Sciatic nerve (tissue), 2 donors: ENCODE measurements around the gene TEKT1. TPM values are rescaled to one million over a fixed set of nuclear protein-coding genes. Genes with fewer than 3 reads are reported as not detected.
"Not testable (repeated sequence)": the region's sequence is repeated elsewhere in the genome, so short reads cannot be mapped to it uniquely, and the experiment has no call there.

Source experiments
- ATAC-seq: fragments of 200-7000 bp; cut with Tn5 transposase; one replicate; pipeline ENCODE4 v1.9.1; 2020; ENCODE audit warnings: mild to moderate bottlenecking, moderate library complexity
- DNase-seq: peaks from one replicate; pipeline ENCODE4 v3.0.0-alpha.2; 2020; ENCODE audit warnings: low spot score
- intact Hi-C: fragments of 100-400 bp; cut with DNase I; formaldehyde crosslinking; loops from one replicate; pipeline ENCODE4 v1.14.2; 2022
- total RNA-seq: library from RNA; stranded (reverse); fragmentation: NEBNext Ultra II Directional; extraction: Animal tissue kit (Norgen Biotek cat#: 25700); gene quantifications from one replicate; pipeline ENCODE4 v1.2.1, GENCODE V29; 2021
- donor health status: DM: no; HTN: no; CAD: no.
- donor health status: DM: no; HTN: no; CAD: no.

The TEKT1 gene
- total RNA-seq, 1 donor from 2014 or later: 0.89 TPM

DNA sequence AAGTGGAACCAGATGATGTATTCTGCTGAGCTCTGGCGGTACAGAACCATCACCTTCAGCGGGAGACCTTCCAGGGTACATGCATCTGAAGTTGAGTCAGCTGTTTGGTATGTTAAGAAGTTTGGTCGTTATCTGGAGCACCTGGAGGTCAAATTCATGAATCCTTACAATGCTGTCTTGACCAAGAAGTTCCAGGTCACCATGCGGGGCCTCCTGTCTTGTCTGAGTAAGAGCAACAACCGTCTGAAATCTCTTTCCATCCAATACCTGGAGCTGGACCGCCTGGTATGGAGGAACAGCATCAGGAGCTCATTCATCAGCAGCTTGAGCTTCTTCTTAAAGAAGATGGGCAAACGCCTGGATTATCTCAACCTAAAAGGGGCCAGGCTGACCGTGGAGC is 51.5 kb downstream of the TEKT1 start:
- ATAC-seq: no peak
- DNase-seq: no peak

DNA sequence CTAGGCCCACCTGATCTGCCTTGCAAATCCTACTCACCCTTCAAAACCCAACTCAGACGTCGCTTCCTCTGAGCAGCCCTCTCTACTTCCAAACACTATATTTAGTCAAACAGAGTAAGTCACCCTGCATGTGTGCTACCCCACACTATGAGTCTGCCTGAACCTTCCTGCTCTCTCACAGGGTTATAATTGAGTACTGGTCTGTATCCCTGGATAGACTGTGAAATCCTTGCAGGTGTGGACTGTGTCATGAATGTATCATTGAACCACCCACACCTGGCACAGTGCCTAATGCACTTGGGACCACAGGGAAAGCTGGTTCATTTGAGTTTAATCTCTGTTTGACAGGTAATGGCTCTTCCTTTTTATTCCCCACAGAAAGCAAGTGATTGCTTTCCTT is 52.1 kb downstream of the TEKT1 start:
- DNase-seq: no peak
- intact Hi-C loops: no loop called here
- no peak for ATAC-seq

More for the DNA sequence above, 51.5 kb downstream of the TEKT1 start:
- intact Hi-C loops: no loop called here

DNA sequence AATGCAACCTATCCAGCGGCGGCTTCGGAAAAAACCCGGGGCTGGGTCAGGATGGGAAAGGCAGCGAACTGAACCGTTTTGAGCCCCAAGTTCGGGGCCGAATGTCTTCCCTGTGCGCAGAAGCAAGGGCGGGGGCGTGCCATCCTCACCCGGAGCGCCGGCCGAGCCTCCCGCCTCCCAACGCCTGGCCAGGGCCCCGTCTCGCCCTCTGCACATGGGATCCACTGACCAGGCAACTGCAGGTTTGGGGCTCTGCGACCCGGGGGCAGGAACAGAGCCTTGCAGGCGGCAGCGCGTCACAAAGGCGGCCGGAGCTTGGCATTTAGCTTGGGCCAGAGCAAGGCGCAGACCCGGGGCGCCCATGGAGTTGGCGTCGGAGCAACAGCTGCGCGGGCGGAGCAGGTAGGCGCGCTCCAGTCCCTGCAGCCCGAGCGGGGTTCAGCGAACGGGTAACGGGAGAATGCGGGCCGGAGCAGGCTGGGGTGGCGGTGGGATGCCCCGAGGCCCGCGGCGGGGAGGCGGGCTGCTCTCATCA is 55.6 kb downstream of the TEKT1 start, which contains the start of gene FBXO39:
TSS of gene FBXO39 (plus strand) at position 345 of the 535 bp plus-strand sequence. CDS start 3,654 bp downstream, outside the sequence.
- ATAC-seq: peak; percentile 28
- intact Hi-C loops: no loop called here
- no peak for DNase-seq

DNA sequence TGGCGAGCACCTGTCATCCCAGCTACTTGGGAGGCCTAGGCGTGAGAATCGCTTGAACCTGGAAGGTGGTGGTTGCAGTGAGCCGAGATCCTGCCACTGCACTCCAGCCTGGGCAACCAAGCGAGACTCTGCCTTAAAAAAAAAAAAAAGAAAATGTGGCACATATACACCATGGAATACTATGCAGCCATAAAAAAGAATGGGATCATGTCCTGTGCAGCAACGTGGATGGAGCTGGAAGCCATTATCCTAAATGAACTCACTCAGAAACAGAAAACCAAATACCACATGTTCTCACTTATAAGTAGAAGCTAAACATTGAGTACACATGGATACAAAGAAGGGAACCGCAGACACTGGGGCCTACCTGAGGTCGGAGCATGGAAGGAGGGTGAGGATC is 56.6 kb downstream of the TEKT1 start:
- ATAC-seq, DNase-seq, intact Hi-C loops: not testable (repeated sequence)

DNA sequence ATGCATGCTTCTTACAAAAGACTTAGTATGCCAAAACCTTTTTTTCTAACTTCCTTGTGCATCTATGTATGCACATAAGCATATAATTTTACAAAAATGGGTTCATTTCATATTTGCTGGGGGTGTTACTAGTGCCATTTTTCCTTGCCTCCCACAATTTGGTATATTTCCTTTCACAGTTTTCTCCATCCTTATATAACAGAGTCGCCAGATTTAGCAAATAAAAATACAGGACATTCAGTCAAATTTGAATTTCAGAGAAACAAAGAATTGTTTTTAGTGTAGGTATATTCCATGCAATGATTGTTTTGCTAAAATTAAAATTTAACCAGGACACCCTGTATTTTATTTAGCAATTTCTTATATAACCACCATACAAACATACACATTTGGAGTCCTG is 59.5 kb downstream of the TEKT1 start:
- intact Hi-C loops: no loop called here
- ATAC-seq (no peak), DNase-seq (no peak)

DNA sequence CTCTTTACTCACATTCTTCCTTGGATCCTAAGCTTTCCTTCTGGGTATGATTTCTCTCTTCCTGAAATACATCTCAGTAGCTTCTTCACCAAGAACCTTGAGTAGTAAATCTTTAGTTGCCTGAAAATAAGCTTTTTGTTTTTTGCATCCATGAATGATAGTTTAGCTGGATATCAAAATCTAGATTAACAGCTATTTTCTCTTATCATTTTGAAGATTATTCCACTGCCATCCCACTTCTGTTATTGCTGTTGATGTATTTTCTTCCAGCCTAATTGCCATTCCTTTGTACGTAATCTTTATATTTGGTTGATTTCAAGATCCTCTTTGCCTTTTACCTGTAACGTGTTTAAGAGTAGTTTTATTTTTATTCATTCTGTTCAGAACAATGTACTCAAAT is 63.1 kb downstream of the TEKT1 start:
- intact Hi-C loops: no loop called here
- DNase-seq (no peak), ATAC-seq (no peak)

DNA sequence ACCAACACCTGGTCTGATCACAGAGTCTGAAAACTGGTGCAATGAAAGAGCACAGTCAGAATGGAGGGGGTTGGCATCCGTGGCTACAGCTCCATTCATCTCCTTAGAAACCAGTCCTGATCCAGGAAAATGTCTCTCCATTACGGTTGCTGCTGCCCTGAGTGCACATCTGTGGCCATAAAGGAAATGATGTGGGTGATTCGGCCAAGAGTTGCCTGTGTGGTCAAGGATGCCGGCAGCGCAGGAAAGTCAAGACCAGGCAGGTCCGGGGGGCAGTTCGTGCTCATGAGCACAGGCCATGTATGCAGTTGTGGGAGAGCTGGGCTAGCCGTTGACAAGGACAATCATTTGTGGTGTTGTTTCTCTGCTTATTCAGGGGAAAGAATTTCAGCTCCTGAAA is 69.8 kb downstream of the TEKT1 start:
- intact Hi-C loops: no loop called here
- no peak for ATAC-seq
- DNase-seq: no peak

DNA sequence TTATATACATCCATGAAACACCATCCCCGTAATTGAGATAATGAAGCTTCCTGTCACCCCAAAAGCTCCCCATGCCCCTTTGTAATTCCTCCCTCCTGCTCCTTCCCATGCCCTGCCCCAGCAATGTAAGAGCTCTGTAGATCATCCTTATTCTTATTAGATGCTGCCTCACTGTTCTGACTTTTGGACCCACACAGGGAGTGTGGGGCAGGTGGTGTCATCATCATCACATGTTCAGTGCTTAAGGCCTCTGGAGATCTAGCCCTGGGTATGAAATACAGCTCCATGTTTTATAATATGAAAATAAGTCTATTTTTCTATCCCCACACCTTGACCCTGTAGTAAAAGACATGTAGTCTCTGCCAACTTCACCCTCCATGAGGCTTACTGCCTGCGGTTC is 73.8 kb downstream of the TEKT1 start:
- ATAC-seq: no peak
- no peak for DNase-seq
- intact Hi-C loops: no loop called here

DNA sequence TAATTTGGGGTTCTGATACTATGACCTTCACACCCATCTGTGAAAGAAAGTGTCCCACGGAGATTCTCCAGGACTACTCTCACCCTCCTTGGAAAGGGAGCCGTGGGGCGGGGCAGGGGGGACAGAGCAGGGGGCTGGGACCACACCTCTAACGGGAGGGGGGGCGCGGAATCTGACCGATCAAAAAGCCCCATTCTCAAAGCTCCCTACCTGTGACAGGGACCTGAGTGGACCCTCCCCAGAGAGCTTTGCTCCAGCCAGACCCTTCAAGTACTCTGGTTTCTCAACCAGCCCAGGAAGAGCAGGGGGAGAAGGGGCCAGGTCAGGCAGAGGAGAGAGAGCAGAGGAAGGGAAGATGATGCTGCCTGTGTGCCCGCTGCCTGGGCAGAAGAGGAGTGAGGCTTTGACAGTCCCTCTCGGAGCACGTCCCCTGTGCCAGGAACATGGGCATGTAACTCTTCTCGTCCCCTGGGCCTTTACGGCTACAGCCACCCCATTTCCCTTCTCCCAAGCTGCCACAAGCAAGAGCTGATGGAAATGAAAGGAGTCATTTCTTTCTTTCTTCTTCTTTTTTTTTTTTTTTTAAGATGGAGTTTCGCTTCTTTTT is 75.0 kb downstream of the TEKT1 start:
- intact Hi-C loops: no loop called here
- no peak for ATAC-seq
- no peak for DNase-seq

DNA sequence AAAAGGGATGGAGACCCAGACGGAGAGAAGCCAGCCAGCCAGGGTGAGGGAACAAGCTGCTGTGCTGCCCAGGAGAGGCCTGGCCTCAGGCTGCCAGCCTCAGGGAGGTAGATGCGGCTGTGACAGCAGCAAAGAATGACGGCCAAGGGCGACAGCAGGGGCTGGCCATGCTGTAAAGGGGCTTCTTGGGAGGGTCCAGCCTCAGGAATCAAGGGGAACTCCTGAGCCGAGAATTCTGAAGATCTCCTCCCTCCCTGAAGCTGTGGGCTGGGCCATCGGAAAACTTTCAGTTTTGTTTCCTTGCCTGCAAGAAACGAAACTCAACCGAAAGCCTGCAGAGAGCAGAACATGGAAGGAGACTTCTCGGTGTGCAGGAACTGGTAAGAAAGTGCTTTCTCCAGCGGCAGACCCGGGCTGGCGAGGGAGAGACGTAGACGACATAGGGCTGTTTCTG is 75.8 kb downstream of the TEKT1 start, which contains the start of gene XAF1:
TSS of gene XAF1 (plus strand) at position 316 of the 454 bp plus-strand sequence. CDS start at position 349, 33 bp downstream.
- no peak for DNase-seq

DNA sequence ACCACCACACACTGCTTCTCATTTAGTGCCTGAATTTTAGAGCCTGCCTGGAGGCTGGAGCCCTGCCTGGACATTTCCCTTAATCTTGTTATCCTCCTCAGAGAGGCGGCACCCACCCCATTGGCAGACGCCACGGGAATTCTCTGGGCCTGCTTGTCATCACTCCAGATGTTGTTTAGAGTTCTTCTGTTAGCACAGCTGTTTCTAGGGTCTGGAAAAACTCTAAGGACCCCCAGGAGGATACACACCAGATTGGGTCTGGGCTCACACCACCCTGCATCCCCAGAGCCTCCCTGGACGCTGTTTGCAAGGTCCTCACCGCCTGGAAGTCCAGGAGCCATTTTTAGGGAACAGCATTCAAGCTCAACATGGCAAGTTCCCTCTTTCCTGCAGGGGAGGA is 76.2 kb downstream of the TEKT1 start:
- intact Hi-C loops: no loop called here
- ATAC-seq (peak; percentile 38), DNase-seq (no peak)

More for the DNA sequence above, 75.8 kb downstream of the TEKT1 start, which contains the start of gene XAF1:
- ATAC-seq: peak; percentile 73
- intact Hi-C loops: no loop called here

DNA sequence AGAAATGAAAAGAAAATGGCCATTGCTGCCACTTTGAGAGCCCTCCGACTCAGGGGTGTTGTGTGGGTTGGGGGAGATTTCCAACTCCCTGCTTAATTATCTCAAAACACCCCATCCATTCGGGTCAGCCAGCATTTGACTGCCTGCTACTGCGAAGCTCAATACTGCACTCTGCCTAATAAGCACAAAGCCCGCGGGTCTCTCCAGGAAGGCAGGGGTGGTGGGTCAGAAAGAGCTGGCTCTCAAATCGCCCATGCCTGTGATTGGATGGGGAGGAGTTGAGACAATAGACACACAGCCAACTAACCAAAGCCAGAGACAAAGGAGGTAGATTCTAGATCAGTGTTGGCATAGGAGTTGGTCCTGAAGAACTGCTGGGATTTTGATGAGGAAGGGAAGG is 78.0 kb downstream of the TEKT1 start:
- intact Hi-C loops: no loop called here
- DNase-seq: no peak
- no peak for ATAC-seq

DNA sequence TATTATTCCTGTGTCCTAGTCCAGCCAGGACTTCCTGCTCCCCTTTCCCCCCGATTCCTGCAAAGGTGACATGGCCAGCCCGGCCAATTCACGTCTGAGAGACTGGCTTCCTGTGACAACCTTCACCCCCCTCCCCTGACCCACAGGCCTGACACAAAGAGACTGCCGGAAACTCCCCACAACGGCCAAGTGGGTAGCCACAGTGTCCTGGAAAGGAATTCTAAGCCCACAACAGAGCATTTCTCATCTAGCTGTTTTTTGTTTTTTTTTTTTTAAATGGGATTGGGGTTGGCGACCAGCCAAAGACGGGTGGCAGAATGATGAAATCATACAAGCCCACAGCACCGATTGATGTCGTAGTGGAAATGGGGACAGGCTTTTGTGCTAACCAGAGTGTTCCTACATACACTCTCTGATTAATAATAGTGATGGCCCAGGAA is 78.5 kb downstream of the TEKT1 start:
- DNase-seq (peak; percentile 69), ATAC-seq (peak; percentile 69)
- intact Hi-C loops: no loop called here

DNA sequence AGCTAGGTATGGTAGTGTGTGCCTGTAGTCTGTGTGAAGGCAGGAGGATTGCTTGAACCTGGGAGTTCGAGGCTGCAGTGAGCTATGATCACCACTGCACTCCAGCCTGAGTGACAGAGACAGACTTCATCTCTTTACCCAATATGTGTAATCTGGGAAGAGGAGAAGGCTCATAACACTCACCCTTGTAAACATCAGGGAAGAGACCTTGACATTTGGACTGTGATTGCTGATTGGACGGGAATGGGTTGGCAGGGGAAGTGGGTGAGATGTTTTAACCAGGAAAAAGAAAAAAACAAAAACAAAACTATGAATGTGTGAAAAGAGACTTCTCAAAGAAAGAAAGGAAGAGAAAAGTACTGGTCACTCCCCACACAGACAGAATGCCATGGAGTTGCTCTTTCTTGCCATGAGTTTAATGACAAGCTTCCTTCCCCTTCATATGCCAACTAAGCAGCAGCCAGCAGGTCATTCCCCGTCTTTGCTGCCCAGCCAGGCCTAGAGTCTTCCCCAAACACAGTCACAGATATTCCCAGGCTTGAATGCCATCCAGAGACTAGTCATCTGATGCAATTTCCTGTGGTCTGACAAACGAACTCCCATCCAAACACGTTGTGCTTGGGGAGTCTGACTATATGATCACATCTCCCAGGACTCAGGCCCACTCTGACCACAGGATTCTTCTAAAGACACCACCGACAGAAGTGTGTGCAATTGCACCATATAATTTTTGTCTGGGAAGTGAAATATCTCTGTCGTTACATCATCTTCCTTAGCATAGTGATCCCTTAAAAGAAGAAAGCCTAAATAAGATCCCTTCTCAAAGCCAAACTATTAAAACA is 79.2 kb downstream of the TEKT1 start:
- intact Hi-C loops: no loop called here
- peak; percentile 68 for ATAC-seq
- no peak for DNase-seq

DNA sequence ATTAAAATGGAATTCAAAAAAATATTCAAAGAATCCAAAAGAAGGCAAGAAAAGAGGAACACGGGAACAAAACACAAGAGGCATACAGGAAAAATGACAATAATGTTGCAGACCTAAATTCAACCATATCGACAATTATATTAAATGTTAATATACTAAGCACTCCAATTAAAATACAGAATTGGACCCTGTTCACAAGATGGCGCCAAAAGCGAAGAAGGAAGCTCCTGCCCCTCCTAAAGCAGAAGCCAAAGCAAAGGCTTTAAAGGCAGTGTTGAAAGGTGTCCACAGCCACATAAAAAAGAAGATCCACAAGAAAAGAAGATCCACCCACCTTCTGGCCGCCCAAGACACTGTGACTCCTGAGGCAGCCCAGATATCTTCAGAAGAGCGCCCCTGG is 82.0 kb downstream of the TEKT1 start:
- DNase-seq: no peak
- intact Hi-C loops: no loop called here
- ATAC-seq: no peak

DNA sequence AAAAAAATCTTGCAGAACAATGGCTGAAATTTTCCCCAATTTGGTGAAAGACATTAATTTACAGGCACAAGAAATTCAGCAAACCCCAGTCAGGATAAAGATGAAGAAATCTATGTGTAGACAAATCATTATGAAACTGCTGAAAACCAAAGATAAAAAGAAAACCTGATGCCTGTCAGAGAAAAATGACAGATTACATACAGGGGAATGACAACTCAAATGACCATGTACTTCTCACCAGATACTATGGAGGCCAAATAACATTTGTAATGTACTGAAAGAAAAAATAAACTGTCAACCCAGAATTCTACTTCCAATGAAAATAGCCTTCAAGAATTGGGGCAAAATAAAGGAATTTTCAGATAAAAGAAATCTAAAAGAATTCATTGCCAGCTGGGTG is 82.9 kb downstream of the TEKT1 start:
- DNase-seq: no peak
- intact Hi-C loops: no loop called here

More for the DNA sequence above, 82.9 kb downstream of the TEKT1 start:
- ATAC-seq: no peak
